GM12864 (cell line): ENCODE data around the gene NOP9.

ENCODE experiments used
- DNase-seq: peaks from one replicate; pipeline ENCODE4 v3.0.0-alpha.2; 2011; ENCODE audit warnings: low read depth
- H3K4me3 ChIP-seq: 2 replicates; pipeline ENCODE4 v1.5.1; 2011; ENCODE audit warnings: mild to moderate bottlenecking, low read depth, low read length, control low read depth
- CTCF ChIP-seq: IDR thresholded peaks from 2 replicates; pipeline ENCODE4 v1.5.1; 2011; ENCODE audit warnings: low read depth, mild to moderate bottlenecking, moderate library complexity, low read length, control low read depth, inconsistent platforms; ENCODE audit errors: missing control alignments

NOP9 gene

DNA sequence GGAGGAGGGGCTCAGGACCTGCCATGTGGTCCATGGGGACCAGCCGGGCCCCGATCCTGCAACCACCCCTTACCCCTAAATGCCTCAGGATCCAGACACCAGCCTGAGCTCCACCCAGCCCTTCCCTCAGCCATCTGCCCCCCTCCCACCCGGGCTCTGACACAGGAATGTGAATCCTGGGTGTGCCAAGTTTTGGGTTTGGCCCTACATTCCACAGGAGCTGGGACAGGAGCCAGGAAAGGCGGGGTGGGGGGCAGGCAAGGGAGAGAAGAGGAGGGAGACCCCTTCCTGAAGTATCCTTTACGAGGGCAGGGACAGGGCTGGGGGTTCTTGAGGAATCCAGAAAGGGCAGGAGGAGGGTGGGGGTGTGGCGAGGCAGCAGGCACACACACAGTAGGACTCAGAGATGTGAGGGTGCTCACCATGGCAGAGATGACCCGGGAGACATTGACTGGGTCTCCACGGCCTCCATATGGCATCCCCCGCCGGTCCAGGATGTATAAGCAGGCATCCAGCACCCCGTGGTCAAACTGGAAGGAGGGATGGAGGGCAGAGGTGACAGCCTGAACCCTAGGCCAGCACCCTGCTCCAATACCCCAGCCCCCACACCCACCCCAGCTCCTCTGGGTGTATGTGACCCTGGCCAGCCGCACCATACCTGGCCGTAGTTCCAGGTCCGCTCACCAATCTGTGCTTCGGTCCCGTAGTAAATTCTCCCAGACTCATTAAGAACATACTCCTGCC is 40.2 kb upstream of the NOP9 start:
- no peak for DNase-seq
- TF ChIP-seq CTCF: no peak

GRCh38 chr14:24260026-24260779 is 39.4 kb upstream of the NOP9 start:
- no peak for TF ChIP-seq CTCF
- H3K4me3 ChIP-seq: no peak overlapping the region
- no peak for DNase-seq

More for the DNA sequence above, 40.2 kb upstream of the NOP9 start:
- H3K4me3 ChIP-seq: no peak overlapping the region

- no peak for DNase-seq
- TF ChIP-seq CTCF: no peak
- H3K4me3 ChIP-seq: no peak overlapping the region
Observed at GRCh38 chr14:24260780-24261157, 38.9 kb upstream of the NOP9 start.

DNA sequence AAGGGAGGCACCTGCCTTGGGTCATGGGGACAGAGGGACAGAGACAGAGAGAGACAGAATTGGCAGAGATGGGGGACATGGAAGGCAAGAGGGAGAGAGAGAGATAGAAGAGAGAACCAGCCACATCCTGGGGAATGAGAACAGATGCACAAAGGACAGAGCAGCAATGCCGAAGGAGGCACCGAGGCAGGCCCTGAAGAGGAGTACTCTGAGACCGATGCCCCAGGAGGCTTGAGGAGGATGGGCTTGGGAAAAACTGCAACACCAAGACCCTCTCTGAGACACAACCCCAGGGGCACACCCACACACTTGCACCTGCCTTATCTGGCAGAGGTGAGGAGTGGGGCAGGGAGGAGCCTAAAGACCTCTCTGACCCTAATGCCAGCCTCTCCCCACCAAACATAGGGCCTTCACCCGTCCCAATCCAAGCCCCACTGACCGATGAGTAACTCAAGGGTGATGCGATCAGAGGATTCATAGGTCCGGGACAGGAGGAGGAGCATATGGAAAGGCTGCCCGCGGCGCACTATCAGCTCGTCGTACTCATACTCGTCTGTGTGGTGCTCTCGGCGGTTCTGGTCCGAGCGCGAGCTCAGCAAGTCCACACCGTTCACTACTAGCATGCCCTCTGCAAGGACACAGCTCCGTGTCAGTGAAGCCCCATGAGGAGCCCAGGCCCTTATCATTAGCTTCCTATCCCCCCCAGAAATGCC is 38.2 kb upstream of the NOP9 start:
- no peak overlapping the region for H3K4me3 ChIP-seq
- TF ChIP-seq CTCF: no peak
- DNase-seq: no peak

- no peak for DNase-seq
- no peak for TF ChIP-seq CTCF
- H3K4me3 ChIP-seq: no peak overlapping the region
Observed at GRCh38 chr14:24261969-24262327, 37.7 kb upstream of the NOP9 start.

GRCh38 chr14:24262821-24263733 is 36.6 kb upstream of the NOP9 start, which contains the start of gene TGM1:
TSS of gene TGM1 (minus strand) at chr14:24263177. CDS start at chr14:24262352, 825 bp downstream.
- DNase-seq: no peak
- no peak for TF ChIP-seq CTCF
- no peak within 1 kb of the TSS for H3K4me3 ChIP-seq
